ENCODE results near the gene C19orf38. TPM values are rescaled to one million over a fixed set of nuclear protein-coding genes. Genes with fewer than 3 reads are reported as not detected.
A peak's percentile ranks its signal among the peaks of the same experiment; 100 is the strongest.

Gene C19orf38
- total and polyA plus RNA-seq, 4 donors, result 0.97 to 3.9 (median 1.5) TPM

DNA sequence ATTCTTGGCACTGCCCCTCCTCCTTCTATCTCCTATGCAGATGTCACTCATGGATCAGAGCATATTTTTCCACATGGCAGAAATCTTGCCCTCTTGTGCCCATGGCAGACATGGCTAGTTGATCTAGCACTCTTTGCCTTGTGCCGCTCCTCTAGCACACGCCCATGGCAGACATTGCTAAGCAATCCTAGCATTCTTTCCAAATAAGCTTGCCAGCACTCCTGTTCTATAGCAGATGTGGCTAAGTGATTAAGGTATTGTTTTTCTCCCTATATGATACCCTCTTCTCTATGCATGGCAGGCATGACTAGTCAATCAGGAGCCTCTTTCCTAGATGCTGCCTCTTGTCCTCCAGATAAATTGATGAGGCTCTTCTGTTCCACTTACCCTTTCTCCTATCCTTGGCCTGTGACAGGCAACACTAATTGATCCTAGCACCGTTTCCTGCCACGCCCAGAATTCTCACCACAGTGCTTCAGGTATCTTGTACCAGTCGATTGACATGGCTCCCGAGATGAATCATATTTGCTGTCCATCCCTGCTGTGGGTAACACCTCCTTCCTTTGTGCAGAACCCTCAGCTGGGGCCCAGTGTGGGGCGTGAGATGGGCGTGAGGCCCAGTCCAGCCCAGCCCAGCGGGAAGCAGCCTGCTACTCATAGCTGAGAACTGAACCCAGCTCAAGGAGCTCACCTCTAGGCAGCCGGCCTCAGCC is 39.1 kb upstream of the C19orf38 start:
- H3K27me3 ChIP-seq (ENCODE audit: control insufficient read depth in 4 of 4, insufficient read depth in 4 of 4, low read length in 3 of 4), result no peaks in the 10 kb centered on the region
- no peak overlapping the region for H3K9ac ChIP-seq (ENCODE audit: low read depth in 1 of 2, low read length in 2 of 2)
- DNase-seq (ENCODE audit: low spot score), result peak; percentile 72
- H3K9me3 ChIP-seq (ENCODE audit: control insufficient read depth in 4 of 4, low read length in 3 of 4), result no peaks in the 10 kb centered on the region
- peaks cover 4 to 60% (median 14%) of the 10 kb centered on the region in 4 donors for H3K36me3 ChIP-seq (ENCODE audit: control insufficient read depth in 4 of 4, insufficient read depth in 3 of 4, low read depth in 1 of 4, low read length in 3 of 4)
- H3K27ac ChIP-seq (ENCODE audit: low read depth in 1 of 2, low read length in 2 of 2), result no peak overlapping the region
- 85% methylated on average over 10 of the region's 10 CpGs for WGBS
- TF ChIP-seq TAF1 (conservative IDR thresholded peaks at IDR 0.05) (no peak), REST (IDR thresholded peaks at IDR 0.05) (no peak), EGR1 (IDR thresholded peaks at IDR 0.05; ENCODE audit: low read depth in 2 of 2) (no peak), HNF4A (conservative IDR thresholded peaks at IDR 0.05) (no peak), SP1 (IDR thresholded peaks at IDR 0.05) (no peak), JUND (IDR thresholded peaks at IDR 0.05) (no peak), NR2F2 (IDR thresholded peaks at IDR 0.05) (no peak), YY1 (IDR thresholded peaks at IDR 0.05) (no peak), RXRA (IDR thresholded peaks at IDR 0.05) (no peak), FOXA1 (IDR thresholded peaks at IDR 0.05) (no peak), HNF4G (IDR thresholded peaks at IDR 0.05) (no peak), RAD21 (IDR thresholded peaks at IDR 0.05) (no peak)
- TF ChIP-seq, protein P1, sequence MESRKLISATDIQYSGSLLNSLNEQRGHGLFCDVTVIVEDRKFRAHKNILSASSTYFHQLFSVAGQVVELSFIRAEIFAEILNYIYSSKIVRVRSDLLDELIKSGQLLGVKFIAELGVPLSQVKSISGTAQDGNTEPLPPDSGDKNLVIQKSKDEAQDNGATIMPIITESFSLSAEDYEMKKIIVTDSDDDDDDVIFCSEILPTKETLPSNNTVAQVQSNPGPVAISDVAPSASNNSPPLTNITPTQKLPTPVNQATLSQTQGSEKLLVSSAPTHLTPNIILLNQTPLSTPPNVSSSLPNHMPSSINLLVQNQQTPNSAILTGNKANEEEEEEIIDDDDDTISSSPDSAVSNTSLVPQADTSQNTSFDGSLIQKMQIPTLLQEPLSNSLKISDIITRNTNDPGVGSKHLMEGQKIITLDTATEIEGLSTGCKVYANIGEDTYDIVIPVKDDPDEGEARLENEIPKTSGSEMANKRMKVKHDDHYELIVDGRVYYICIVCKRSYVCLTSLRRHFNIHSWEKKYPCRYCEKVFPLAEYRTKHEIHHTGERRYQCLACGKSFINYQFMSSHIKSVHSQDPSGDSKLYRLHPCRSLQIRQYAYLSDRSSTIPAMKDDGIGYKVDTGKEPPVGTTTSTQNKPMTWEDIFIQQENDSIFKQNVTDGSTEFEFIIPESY (IDR thresholded peaks at IDR 0.05), result no peak
- TF ChIP-seq, protein P2, sequence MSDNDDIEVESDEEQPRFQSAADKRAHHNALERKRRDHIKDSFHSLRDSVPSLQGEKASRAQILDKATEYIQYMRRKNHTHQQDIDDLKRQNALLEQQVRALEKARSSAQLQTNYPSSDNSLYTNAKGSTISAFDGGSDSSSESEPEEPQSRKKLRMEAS (IDR thresholded peaks at IDR 0.05), result no peak
- H3K4me3 ChIP-seq (ENCODE audit: low read depth in 1 of 3, low read length in 3 of 3), result no peak overlapping the region
- H3K4me1 ChIP-seq (ENCODE audit: control insufficient read depth in 4 of 4, insufficient read depth in 4 of 4, low read length in 3 of 4), result peaks cover 0 to 4% (median 2%) of the 10 kb centered on the region in 4 donors

DNA sequence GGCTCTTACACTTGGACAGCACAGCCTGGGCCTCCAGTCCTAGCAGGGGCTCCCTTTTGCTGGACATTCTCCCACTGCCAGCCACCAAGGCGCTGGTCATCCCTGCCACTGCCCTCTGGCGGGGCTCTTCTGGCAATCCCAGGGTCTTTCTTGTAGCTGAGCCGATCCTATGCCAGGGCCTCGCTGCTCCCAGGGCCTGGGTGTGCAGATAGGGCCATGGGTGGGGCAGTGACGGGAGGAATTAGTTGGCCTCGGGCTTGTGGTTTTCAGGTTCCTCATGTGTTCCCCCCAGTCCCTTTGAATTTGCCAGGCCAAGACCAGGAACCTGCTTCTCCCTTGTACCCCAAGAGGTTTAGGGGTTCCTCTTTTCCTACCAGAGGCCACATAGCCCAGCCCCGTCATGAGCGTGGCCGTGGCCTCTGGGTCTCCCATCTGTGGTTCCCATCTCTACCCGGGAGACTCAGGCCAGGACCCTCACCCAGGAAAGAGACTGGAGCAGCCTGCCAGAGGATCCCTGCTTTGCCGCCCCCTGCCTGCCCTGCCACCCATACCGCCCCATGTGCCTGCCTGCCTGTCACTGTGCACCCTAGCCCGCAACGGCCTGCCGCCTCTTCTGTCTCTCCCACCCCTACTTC is 38.4 kb upstream of the C19orf38 start:
- Histone ChIP-seq H3K27ac (ENCODE audit: low read depth in 1 of 2, low read length in 2 of 2) (no peak overlapping the region), H3K4me1 (ENCODE audit: control insufficient read depth in 4 of 4, insufficient read depth in 4 of 4, low read length in 3 of 4) (peaks cover 0 to 4% (median 2%) of the 10 kb centered on the region in 4 donors), H3K9ac (ENCODE audit: low read depth in 1 of 2, low read length in 2 of 2) (no peak overlapping the region), H3K27me3 (ENCODE audit: control insufficient read depth in 4 of 4, insufficient read depth in 4 of 4, low read length in 3 of 4) (no peaks in the 10 kb centered on the region), H3K36me3 (ENCODE audit: control insufficient read depth in 4 of 4, insufficient read depth in 3 of 4, low read depth in 1 of 4, low read length in 3 of 4) (peaks cover 4 to 59% (median 11%) of the 10 kb centered on the region in 4 donors), H3K4me3 (ENCODE audit: low read depth in 1 of 3, low read length in 3 of 3) (no peak overlapping the region), H3K9me3 (ENCODE audit: control insufficient read depth in 4 of 4, low read length in 3 of 4) (no peaks in the 10 kb centered on the region)
- 88% methylated on average over 15 of the region's 15 CpGs for WGBS
- peak; percentile 77 for DNase-seq (ENCODE audit: low spot score)
- no peak for TF ChIP-seq JUND (IDR thresholded peaks at IDR 0.05)
